Tibial nerve (tissue), 4 donors: ENCODE data around the gene RAPGEF2. TPM values are rescaled to one million over a fixed set of nuclear protein-coding genes. Genes with fewer than 3 reads are reported as not detected.
"Not testable (repeated sequence)": the region's sequence is repeated elsewhere in the genome, so short reads cannot be mapped to it uniquely, and the experiment has no call there.

Experiments
- DNase-seq, 2 donors: peaks; one replicate each; pipeline ENCODE4 v3.0.0-alpha.2; 2019; ENCODE audit warnings: low spot score in 2 of 2
- H3K27ac ChIP-seq, 4 donors: fragments of 200-600 bp; sonication (generic) in 3 of 4; one replicate each; pipeline ENCODE4 v1.5.1; 2017 to 2019; ENCODE audit warnings: mild to moderate bottlenecking in 1 of 4
- H3K27me3 ChIP-seq, 2 donors: fragments of 200-600 bp; sonication (generic) in 1 of 2; one replicate each; pipeline versions ENCODE4 v1.5.1 to v1.6.0; 2017 to 2019
- H3K36me3 ChIP-seq, 3 donors: fragments of 200-600 bp; sonication (generic); one replicate each; pipeline ENCODE4 v1.5.1; 2018 to 2019
- H3K4me1 ChIP-seq, 4 donors: fragments of 200-600 bp; sonication (generic) in 3 of 4; one replicate each; pipeline ENCODE4 v1.5.1; 2017 to 2019
- H3K4me3 ChIP-seq, 4 donors: fragments of 200-600 bp; sonication (generic) in 3 of 4; one replicate each; pipeline ENCODE4 v1.5.1; 2017 to 2019; ENCODE audit warnings: mild to moderate bottlenecking in 1 of 4, moderate library complexity in 1 of 4
- H3K9me3 ChIP-seq, 4 donors: fragments of 200-600 bp; sonication (generic) in 3 of 4; one replicate each; pipeline ENCODE4 v1.5.1; 2017 to 2019
- CTCF ChIP-seq, 5 experiments: fragments of 200-600 bp in 3 of 5; fragments of 450-650 bp in 2 of 5; sonication (generic) in 3 of 5; IDR thresholded peaks; one replicate each; pipeline ENCODE4 v1.5.1; 2016 to 2019; ENCODE audit warnings: antibody characterized with exemption in 5 of 5, mild to moderate bottlenecking in 3 of 5, moderate library complexity in 2 of 5
- EP300 ChIP-seq, 2 donors: sonication (generic); formaldehyde crosslinking; IDR thresholded peaks; one replicate each; pipeline ENCODE4 v1.6.1; 2017; ENCODE audit warnings: antibody characterized with exemption in 2 of 2, mild to moderate bottlenecking in 1 of 2
- POLR2A ChIP-seq, 2 donors: fragments of 450-650 bp; IDR thresholded peaks; one replicate each; pipeline ENCODE4 v1.6.1; 2017; ENCODE audit warnings: antibody characterized with exemption in 2 of 2, mild to moderate bottlenecking in 2 of 2, moderate library complexity in 2 of 2
- WGBS, 2 donors: methylation state at CpG; one replicate each; pipeline ENCODE4 v1.1.5; 2018; 5-methylcytosine and 5-hydroxymethylcytosine counted together
- total RNA-seq, 4 donors: library from RNA; depleted of rRNA; stranded (reverse); fragments of >200 nt; gene quantifications; one replicate each; pipeline ENCODE4 v1.1.0, GENCODE V29; 2016

The RAPGEF2 gene
- total RNA-seq, 4 donors from 2014 or later: 61.0 to 81.5 (median 69.5) TPM

GRCh38 chr4:159086606-159087005 lies 16.3 kb upstream of the RAPGEF2 start:
- TF ChIP-seq POLR2A (IDR thresholded peaks at IDR 0.05): no peak
- Histone ChIP-seq H3K36me3 (no peaks in the 10 kb centered on the region), H3K27ac (no peak overlapping the region), H3K27me3 (no peaks in the 10 kb centered on the region), H3K4me1 (no peaks in the 10 kb centered on the region), H3K4me3 (no peak overlapping the region), H3K9me3 (no peaks in the 10 kb centered on the region)
- WGBS, 2 donors: 97 to 100% methylated on average over 2 of the region's 2 CpGs
- no peak for DNase-seq

- no peaks in the 10 kb centered on the region for H3K27me3 ChIP-seq
- no peak for DNase-seq
- 95 to 96% methylated on average over 4 of the region's 4 CpGs for WGBS, 2 donors
- H3K9me3 ChIP-seq: no peaks in the 10 kb centered on the region
- no peak overlapping the region for H3K4me3 ChIP-seq
- no peaks in the 10 kb centered on the region for H3K4me1 ChIP-seq
- no peak for TF ChIP-seq EP300 (IDR thresholded peaks at IDR 0.05)
- TF ChIP-seq POLR2A (IDR thresholded peaks at IDR 0.05): no peak
- TF ChIP-seq CTCF (IDR thresholded peaks at IDR 0.05): no peak
- H3K27ac ChIP-seq: no peak overlapping the region
- H3K36me3 ChIP-seq: no peaks in the 10 kb centered on the region
These were observed 12.6 kb upstream of the RAPGEF2 start for GRCh38 chr4:159090255-159090654.

- 96 to 98% methylated on average over 7 of the region's 11 CpGs for WGBS, 2 donors
- H3K36me3 ChIP-seq, H3K27me3 ChIP-seq, DNase-seq, H3K27ac ChIP-seq, H3K9me3 ChIP-seq, H3K4me3 ChIP-seq: not testable (repeated sequence)
- H3K4me1 ChIP-seq: peaks cover 0 to 10% (median 0%) of the 10 kb centered on the region in 4 donors
These were observed 8.7 kb upstream of the RAPGEF2 start for GRCh38 chr4:159094156-159094555.

GRCh38 chr4:159096434-159096833 lies 6.4 kb upstream of the RAPGEF2 start:
- 65 to 70% methylated on average over 3 of the region's 3 CpGs for WGBS, 2 donors
- Histone ChIP-seq H3K9me3 (no peaks in the 10 kb centered on the region), H3K4me1 (peaks cover 0 to 10% (median 0%) of the 10 kb centered on the region in 4 donors), H3K27ac (no peak overlapping the region), H3K4me3 (no peak overlapping the region), H3K36me3 (no peaks in the 10 kb centered on the region), H3K27me3 (no peaks in the 10 kb centered on the region)
- TF ChIP-seq EP300 (IDR thresholded peaks at IDR 0.05) (no peak), POLR2A (IDR thresholded peaks at IDR 0.05) (no peak), CTCF (IDR thresholded peaks at IDR 0.05) (no peak)
- no peak for DNase-seq

GRCh38 chr4:159097144-159097543 lies 5.7 kb upstream of the RAPGEF2 start:
- H3K9me3 ChIP-seq: no peaks in the 10 kb centered on the region
- WGBS, 2 donors: 37 to 44% methylated on average over 1 of the region's 1 CpG
- peaks cover 0 to 13% (median 0%) of the 10 kb centered on the region in 4 donors for H3K4me1 ChIP-seq
- no peaks in the 10 kb centered on the region for H3K36me3 ChIP-seq
- H3K27me3 ChIP-seq: no peaks in the 10 kb centered on the region
- H3K4me3 ChIP-seq: no peak overlapping the region
- H3K27ac ChIP-seq: peak overlapping the region in 1 of 4 donors; percentile 27
- TF ChIP-seq POLR2A (IDR thresholded peaks at IDR 0.05): no peak
- TF ChIP-seq EP300 (IDR thresholded peaks at IDR 0.05): no peak
- DNase-seq: no peak

- WGBS, 2 donors: 29 to 31% methylated on average over 1 of the region's 1 CpG
- Histone ChIP-seq H3K4me1 (peaks cover 0 to 16% (median 0%) of the 10 kb centered on the region in 4 donors), H3K4me3 (no peak overlapping the region), H3K27ac (peak overlapping the region in 1 of 4 donors; percentile 27), H3K36me3 (no peaks in the 10 kb centered on the region), H3K27me3 (no peaks in the 10 kb centered on the region), H3K9me3 (no peaks in the 10 kb centered on the region)
- DNase-seq: no peak
- TF ChIP-seq CTCF (IDR thresholded peaks at IDR 0.05) (no peak), EP300 (IDR thresholded peaks at IDR 0.05) (no peak), POLR2A (IDR thresholded peaks at IDR 0.05) (no peak)
These were observed 5.1 kb upstream of the RAPGEF2 start for GRCh38 chr4:159097785-159098184.
